Mammary epithelial cell (primary cell): Measurements from ENCODE around the gene C11orf58.

Source experiments
- EZH2 ChIP-seq: IDR thresholded peaks from 2 replicates; pipeline ENCODE4 v1.6.1; 2012; ENCODE audit warnings: low read length, inconsistent platforms, borderline replicate concordance
- TF ChIP-seq, protein P1 (sequence below), 2 donors: IDR thresholded peaks in 1 of 2; conservative IDR thresholded peaks in 1 of 2; 2 replicates each; pipeline ENCODE4 v1.5.1; 2011 to 2012; ENCODE audit warnings: inconsistent platforms in 2 of 2, low read length in 2 of 2, mild to moderate bottlenecking in 2 of 2, control low read depth in 1 of 2, low read depth in 1 of 2; ENCODE audit not compliant: insufficient read depth in 1 of 2; ENCODE audit errors: extremely low read depth in 1 of 2

DNA sequence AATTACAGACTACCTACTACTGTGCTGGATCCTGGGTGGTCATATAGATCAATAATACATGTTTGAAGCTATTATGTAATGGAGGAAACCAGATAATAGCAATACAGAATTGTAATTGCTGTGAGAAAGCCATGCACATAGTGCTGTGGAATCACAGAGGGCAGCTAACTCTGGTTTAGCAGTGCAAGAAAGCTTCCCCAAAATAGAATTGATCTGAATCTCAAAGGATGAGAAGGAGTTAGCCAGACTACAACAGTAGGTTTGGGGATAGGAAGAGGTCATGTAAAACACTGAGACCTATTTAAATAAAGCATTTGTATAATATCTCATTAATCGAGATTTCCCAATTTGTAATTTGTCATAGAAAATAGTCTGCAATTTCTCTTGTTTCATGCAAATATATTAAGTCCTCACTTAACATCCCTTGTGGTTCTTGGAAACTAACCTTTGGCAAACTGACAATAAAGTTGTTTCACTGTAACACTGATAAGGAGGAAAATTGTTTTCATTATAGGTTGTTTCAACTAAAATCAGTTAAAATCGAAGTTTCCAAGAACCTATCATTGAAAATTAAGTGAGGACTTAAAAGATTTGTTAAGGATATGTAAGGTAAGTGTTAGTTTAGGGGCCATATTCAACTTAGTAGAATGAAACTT, 7.6 kb downstream of the C11orf58 start:
- TF ChIP-seq, protein P1, sequence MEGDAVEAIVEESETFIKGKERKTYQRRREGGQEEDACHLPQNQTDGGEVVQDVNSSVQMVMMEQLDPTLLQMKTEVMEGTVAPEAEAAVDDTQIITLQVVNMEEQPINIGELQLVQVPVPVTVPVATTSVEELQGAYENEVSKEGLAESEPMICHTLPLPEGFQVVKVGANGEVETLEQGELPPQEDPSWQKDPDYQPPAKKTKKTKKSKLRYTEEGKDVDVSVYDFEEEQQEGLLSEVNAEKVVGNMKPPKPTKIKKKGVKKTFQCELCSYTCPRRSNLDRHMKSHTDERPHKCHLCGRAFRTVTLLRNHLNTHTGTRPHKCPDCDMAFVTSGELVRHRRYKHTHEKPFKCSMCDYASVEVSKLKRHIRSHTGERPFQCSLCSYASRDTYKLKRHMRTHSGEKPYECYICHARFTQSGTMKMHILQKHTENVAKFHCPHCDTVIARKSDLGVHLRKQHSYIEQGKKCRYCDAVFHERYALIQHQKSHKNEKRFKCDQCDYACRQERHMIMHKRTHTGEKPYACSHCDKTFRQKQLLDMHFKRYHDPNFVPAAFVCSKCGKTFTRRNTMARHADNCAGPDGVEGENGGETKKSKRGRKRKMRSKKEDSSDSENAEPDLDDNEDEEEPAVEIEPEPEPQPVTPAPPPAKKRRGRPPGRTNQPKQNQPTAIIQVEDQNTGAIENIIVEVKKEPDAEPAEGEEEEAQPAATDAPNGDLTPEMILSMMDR (conservative IDR thresholded peaks at IDR 0.05 in 1 of 2, IDR thresholded peaks at IDR 0.05 in 1 of 2; ENCODE audit: extremely low read depth in 1 of 2, insufficient read depth in 1 of 2, low read depth in 1 of 2, low read length in 2 of 2) = no peak
- no peak for TF ChIP-seq EZH2
